K562 (cell line): Measurements from ENCODE around the gene STIL. TPM values are rescaled to one million over a fixed set of nuclear protein-coding genes. Genes with fewer than 3 reads are reported as not detected.

ENCODE experiments used
- ATAC-seq: fragments of 200-7000 bp; cut with Tn5 transposase; 3 replicates; pipeline ENCODE4 v1.9.1; 2020; ENCODE audit warnings: moderate library complexity
- BruUV-seq: library from RNA; stranded (reverse); fragments of 400-500 nt; replicated peaks from 2 replicates; lab custom pipeline; 2021; lab: Mats Ljungman, UMichigan
- CTCF ChIA-PET: fragments of 300-600 bp; formaldehyde crosslinking; extraction: SDS; loops from one replicate; lab custom pipeline; 2021; ENCODE audit warnings: low intra/inter-chr PET ratio; lab: Yijun Ruan, JAX
- POLR2A ChIA-PET: fragments of 300-600, 350-650 bp; sonication (Branson Sonifier 250); formaldehyde crosslinking; extraction: SDS; loops from one replicate; lab custom pipeline; 2021; ENCODE audit warnings: antibody characterized with exemption, inconsistent platforms; lab: Yijun Ruan, JAX
- DNase-seq, 4 experiments: peaks; one replicate each; pipeline versions ENCODE4 v3.0.0 to v3.0.0-alpha.2; 2011 to 2018; ENCODE audit warnings: low spot score in 3 of 4, mixed read lengths in 3 of 4; ENCODE audit errors: extremely low read depth in 1 of 4
- FAIRE-seq: peaks from 2 replicates; lab custom pipeline; 2011; peaks lifted over from hg19 to GRCh38; lab: Jason Lieb, UNC
- H2AFZ ChIP-seq: 2 replicates; pipeline ENCODE4 v1.6.0; 2011; ENCODE audit warnings: low read depth, low read length, control low read depth, inconsistent platforms
- H3K27ac ChIP-seq: fragments of 200-600 bp; 3 replicates; pipeline ENCODE4 v1.8.0; 2011; ENCODE audit warnings: low read depth, mild to moderate bottlenecking, control low read depth, inconsistent platforms, low read length, moderate library complexity, mixed read lengths; ENCODE audit errors: extremely low read depth
- H3K27me3 ChIP-seq, 2 experiments: fragments of 300-600 bp in 1 of 2; 2 replicates in 1 of 2; 3 replicates in 1 of 2; pipeline versions ENCODE4 v1.6.0 to v1.8.0; 2011; ENCODE audit warnings: inconsistent platforms in 2 of 2, low read length in 2 of 2, mild to moderate bottlenecking in 1 of 2, mixed read lengths in 1 of 2, moderate library complexity in 1 of 2; ENCODE audit not compliant: control insufficient read depth in 2 of 2, insufficient read depth in 2 of 2
- H3K36me3 ChIP-seq: fragments of 300-600 bp; 3 replicates; pipeline ENCODE4 v1.8.0; 2011; ENCODE audit warnings: mild to moderate bottlenecking, low read length, inconsistent platforms; ENCODE audit not compliant: control insufficient read depth, insufficient read depth
- H3K4me1 ChIP-seq, 2 experiments: fragments of 200-600 bp in 1 of 2; replicated peaks in 1 of 2; 2 replicates in 1 of 2; 3 replicates in 1 of 2; pipeline versions ENCODE4 v1.5.1 to v1.8.0; 2011; ENCODE audit warnings: inconsistent platforms in 2 of 2, low read length in 2 of 2, mild to moderate bottlenecking in 1 of 2, mixed read lengths in 1 of 2, moderate library complexity in 1 of 2; ENCODE audit not compliant: control insufficient read depth in 2 of 2, insufficient read depth in 2 of 2
- H3K4me2 ChIP-seq: 2 replicates; pipeline ENCODE4 v1.6.1; 2011; ENCODE audit warnings: low read length, control low read depth, inconsistent platforms, mixed read lengths; ENCODE audit not compliant: insufficient read depth
- H3K4me3 ChIP-seq: fragments of 200-600 bp; sonication (generic), shearing (Covaris generic); 2 replicates; pipeline ENCODE4 v1.5.1; 2016; ENCODE audit warnings: control low read depth, inconsistent platforms
- H3K79me2 ChIP-seq: fragments of 200-600 bp; 3 replicates; pipeline ENCODE4 v1.8.0; 2011; ENCODE audit warnings: low read length, inconsistent platforms; ENCODE audit not compliant: control insufficient read depth, insufficient read depth
- H3K9ac ChIP-seq, 2 experiments: 2 replicates each; pipeline versions ENCODE4 v1.6.0 to v1.6.1; 2011; ENCODE audit warnings: low read depth in 2 of 2, low read length in 2 of 2, control low read depth in 1 of 2, inconsistent platforms in 1 of 2, mild to moderate bottlenecking in 1 of 2, mixed read lengths in 1 of 2; ENCODE audit not compliant: insufficient read depth in 1 of 2
- H3K9me1 ChIP-seq: one replicate; pipeline ENCODE4 v1.6.0; 2011; ENCODE audit warnings: inconsistent platforms, mild to moderate bottlenecking, low read length, moderate library complexity; ENCODE audit not compliant: control insufficient read depth, insufficient read depth
- H3K9me3 ChIP-seq: replicated peaks from 2 replicates; pipeline ENCODE4 v1.5.1; 2011; ENCODE audit warnings: low read depth, low read length, inconsistent platforms; ENCODE audit not compliant: control insufficient read depth, insufficient read depth
- H4K20me1 ChIP-seq: replicated peaks from 2 replicates; pipeline ENCODE4 v1.6.1; 2011; ENCODE audit warnings: low read length, inconsistent platforms, mixed read lengths; ENCODE audit not compliant: control insufficient read depth, insufficient read depth
- BACH1 ChIP-seq: fragments of 200-800 bp; sonication (Bioruptor generic); IDR thresholded peaks from 2 replicates; pipeline ENCODE4 v1.6.1; 2016; ENCODE audit warnings: missing genetic modification characterization, missing compliant biosample characterization
- CHAMP1 ChIP-seq: fragments of 450-650 bp; IDR thresholded peaks from 2 replicates; pipeline ENCODE4 v1.6.1; 2016; ENCODE audit warnings: mild to moderate bottlenecking
- E2F5 ChIP-seq: sonication (generic); formaldehyde crosslinking; IDR thresholded peaks from 2 replicates; pipeline ENCODE4 v1.8.0; 2022; ENCODE audit warnings: mild to moderate bottlenecking, missing genetic modification reagents
- EP400 ChIP-seq: fragments of 450-650 bp; IDR thresholded peaks from 2 replicates; pipeline ENCODE4 v1.6.1; 2017; ENCODE audit warnings: antibody characterized with exemption, mild to moderate bottlenecking, moderate library complexity
- FOXA1 ChIP-seq: fragments of 450-650 bp; IDR thresholded peaks from 2 replicates; pipeline ENCODE4 v1.6.1; 2016; ENCODE audit warnings: mild to moderate bottlenecking, borderline replicate concordance
- NFE2L1 ChIP-seq: fragments of 450-650 bp; IDR thresholded peaks from 2 replicates; pipeline ENCODE4 v1.6.1; 2016; ENCODE audit warnings: missing genetic modification characterization, low read depth, mild to moderate bottlenecking, missing compliant biosample characterization, moderate library complexity, borderline replicate concordance
- SRSF9 ChIP-seq: fragments of 200-400 bp; formaldehyde crosslinking; IDR thresholded peaks from 2 replicates; pipeline ENCODE4 v1.6.1; 2017; ENCODE audit warnings: low read depth, low read length, borderline replicate concordance
- TBL1XR1 ChIP-seq, 2 experiments: IDR thresholded peaks; 2 replicates each; pipeline ENCODE4 v1.6.1; 2012; ENCODE audit warnings: improper control_type of control experiment in 2 of 2, low read length in 2 of 2, mild to moderate bottlenecking in 1 of 2
- USF1 ChIP-seq: sonication (generic); formaldehyde crosslinking; IDR thresholded peaks from 2 replicates; pipeline ENCODE4 v1.9.0; 2022; ENCODE audit warnings: mild to moderate bottlenecking, missing genetic modification reagents
- XRCC4 ChIP-seq: IDR thresholded peaks from one replicate; pipeline ENCODE4 v1.6.1; 2011; ENCODE audit not compliant: insufficient read depth, insufficient read length; ENCODE audit errors: extremely low read depth
- ZBTB12 ChIP-seq: fragments of 250-450 bp; sonication (Bioruptor Pico); IDR thresholded peaks from 2 replicates; pipeline ENCODE4 v1.4.0; 2020
- ZC3H4 ChIP-seq: sonication (generic); formaldehyde crosslinking; IDR thresholded peaks from 2 replicates; pipeline ENCODE4 v1.9.0; 2021; ENCODE audit warnings: missing genetic modification reagents, borderline replicate concordance
- ZFX ChIP-seq: sonication (generic); formaldehyde crosslinking; IDR thresholded peaks from 2 replicates; pipeline ENCODE4 v1.8.0; 2022; ENCODE audit warnings: mild to moderate bottlenecking, missing genetic modification reagents, moderate library complexity
- ZNF3 ChIP-seq: fragments of 250-450 bp; sonication (Bioruptor Pico); IDR thresholded peaks from 2 replicates; pipeline ENCODE4 v1.5.0; 2021; ENCODE audit warnings: mild to moderate bottlenecking, moderate library complexity
- WGBS: fragments of 100-300 bp; shearing (Covaris generic); methylation state at CpG from one replicate; pipeline ENCODE4 v1.1.6; 2016; ENCODE audit warnings: low coverage, mixed read lengths; ENCODE audit not compliant: insufficient coverage; ENCODE audit errors: missing lambda C conversion rate; 5-methylcytosine and 5-hydroxymethylcytosine counted together
- in situ Hi-C: fragments of 300-500 bp; cut with MboI; formaldehyde crosslinking; loops from 4 replicates; pipeline ENCODE4 v1.15.0; 2018; ENCODE audit warnings: inconsistent platforms, mixed read lengths
- intact Hi-C: fragments of 100-400 bp; cut with micrococcal nuclease; formaldehyde crosslinking; loops from 2 replicates; pipeline ENCODE4 v1.14.2; 2022
- polyA plus RNA-seq, 8 experiments: library from polyadenylated mRNA; depleted of rRNA in 4 of 8; stranded (reverse) in 5 of 8; unstranded in 3 of 8; fragments of >200 nt; fragmentation: Nextera tagmentation in 2 of 8; fragmentation: Illumina TruSeq in 1 of 8; extraction: Ambion mirVana in 2 of 8; extraction: Trizol in 1 of 8; gene quantifications; 2 replicates each; pipeline versions ENCODE4 v1.2.1 to v1.2.3, GENCODE V29; 2011 to 2014; ENCODE audit warnings: inconsistent platforms in 1 of 8, missing spikeins in 1 of 8
- total RNA-seq, 7 experiments: library from RNA; depleted of rRNA in 6 of 7; stranded (reverse); fragments of >200 nt in 6 of 7; fragmentation: Illumina TruSeq in 2 of 7; extraction: Trizol in 2 of 7; gene quantifications; 2 replicates each; pipeline versions ENCODE4 v1.2.1 to v1.2.3, GENCODE V29; 2011 to 2021; ENCODE audit warnings: low replicate concordance in 1 of 7

The STIL gene
- total and polyA plus RNA-seq, 9 of the 15 experiments (the other 6 are each of a cell fraction or from before 2014, with no cell fraction given), result 10.5 to 77.4 (median 39.6) TPM

- Histone ChIP-seq H3K27ac (peak overlapping the region; percentile 85), H4K20me1 (0 out of 2 replicates have a peak, but pooled peaks cover 3% of the 10 kb centered on the region), H3K79me2 (peaks cover 74% of the 10 kb centered on the region), H3K9me3 (no peaks in the 10 kb centered on the region), H3K4me1 (peaks cover 23 to 28% of the 10 kb centered on the region in 2 experiments; a peak in 4 of 5 replicates), H3K4me2 (peak overlapping the region; percentile 98), H3K9me1 (no peaks in the 10 kb centered on the region), H2AFZ (peak overlapping the region; percentile 94), H3K36me3 (peaks cover 18% of the 10 kb centered on the region), H3K9ac (peak overlapping the region; percentile 96 to 97), H3K4me3 (peak overlapping the region; percentile 93), H3K27me3 (no peaks in the 10 kb centered on the region)
- 1% methylated on average over 9 of the region's 9 CpGs for WGBS
- no peak for DNase-seq
- in situ Hi-C loops (no loop called here), intact Hi-C loops (loop anchor here (1.0 to 5.0 kb wide), 5 partner anchors 21 to 153 kb away; partner anchors contain the start of genes FOXD2, STIL and TAL1)
- ChIA-PET POLR2A (interaction anchor here (0.6 to 18.0 kb wide), 12 partner anchors 9 to 1416 kb away, joined by 3 to 318 read pairs (median 4); partner anchors contain the start of genes PDZK1IP1 and STIL), CTCF (no interaction called here)
- ATAC-seq, result no peak
- no peak for FAIRE-seq
- BruUV-seq, result TSS peak; percentile 71
- TF ChIP-seq SRSF9 (no peak), ZBTB12 (no peak), FOXA1 (no peak), BACH1 (tag) (no peak; the same call in 1 of the 2 replicates), NFE2L1 (tag) (no peak), XRCC4 (no peak), E2F5 (CRISPR knock-in tag) (no peak), CHAMP1 (0 out of 2 replicates have a peak, but pooled peaks have one; percentile 24), ZFX (CRISPR knock-in tag) (no peak), ZNF3 (no peak), ZC3H4 (CRISPR knock-in tag) (no peak), USF1 (0 out of 2 replicates have a peak, but pooled peaks have one; percentile 4), TBL1XR1 (IDR thresholded peaks at IDR 0.05; ENCODE audit: low read length in 2 of 2) (no peak), EP400 (no peak; the same call in 1 of the 2 replicates)
Observed at GRCh38 chr1:47334765-47335435, 21.0 kb upstream of the STIL start.
